ENCODE results near the gene ADAMTS2. TPM values are rescaled to one million over a fixed set of nuclear protein-coding genes. Genes with fewer than 3 reads are reported as not detected.

Gene ADAMTS2
- total RNA-seq, 2 experiments from 2014 or later = not detected

- intact Hi-C loops (cut with DNase I, micrococcal nuclease) = no loop called here
- ChIA-PET CTCF (no interaction called here), POLR2A (no interaction called here)
- no peak overlapping the region for H3K4me3 Mint-ChIP-seq
- no peaks in the 10 kb centered on the region for H3K9me3 Mint-ChIP-seq
- ATAC-seq (ENCODE audit: poor library complexity) (no peak), DNase-seq (no peak)
- no peak overlapping the region for H3K4me3 ChIP-seq (ENCODE audit: low read length)
- no peak overlapping the region for H3K27ac Mint-ChIP-seq
- TF ChIP-seq CTCF (IDR thresholded peaks at IDR 0.05) = no peak
- peaks cover 0 to 71% of the 10 kb centered on the region in 2 experiments for H3K9me3 ChIP-seq (ENCODE audit: control insufficient read depth in 1 of 2, insufficient read depth in 1 of 2, low read length in 2 of 2)
- H3K36me3 Mint-ChIP-seq (ENCODE audit: low read depth) = no peaks in the 10 kb centered on the region
- no peaks in the 10 kb centered on the region for H3K27me3 Mint-ChIP-seq
- no peaks in the 10 kb centered on the region for H3K36me3 ChIP-seq (ENCODE audit: insufficient read depth, low read length)
- H3K4me1 ChIP-seq (ENCODE audit: insufficient read depth, low read length) = no peaks in the 10 kb centered on the region
- no peaks in the 10 kb centered on the region for H3K4me1 Mint-ChIP-seq (ENCODE audit: low read depth)
- no peaks in the 10 kb centered on the region for H3K27me3 ChIP-seq (ENCODE audit: control insufficient read depth in 1 of 2, insufficient read depth in 2 of 2, low read length in 2 of 2)
- H3K27ac ChIP-seq (ENCODE audit: low read depth in 1 of 2, low read length in 2 of 2) = no peak overlapping the region
Measured at GRCh38 chr5:179126506-179126991, 218.7 kb downstream of the ADAMTS2 start.

- TF ChIP-seq CTCF (IDR thresholded peaks at IDR 0.05) = no peak
- Histone ChIP-seq H3K9me3 (ENCODE audit: control insufficient read depth in 1 of 2, insufficient read depth in 1 of 2, low read length in 2 of 2) (peaks cover 0 to 77% of the 10 kb centered on the region in 2 experiments), H3K36me3 (ENCODE audit: insufficient read depth, low read length) (no peaks in the 10 kb centered on the region), H3K4me1 (ENCODE audit: insufficient read depth, low read length) (no peaks in the 10 kb centered on the region), H3K27ac (ENCODE audit: low read depth in 1 of 2, low read length in 2 of 2) (no peak overlapping the region), H3K27me3 (ENCODE audit: control insufficient read depth in 1 of 2, insufficient read depth in 2 of 2, low read length in 2 of 2) (no peaks in the 10 kb centered on the region), H3K4me3 (ENCODE audit: low read length) (no peak overlapping the region)
- no peaks in the 10 kb centered on the region for H3K9me3 Mint-ChIP-seq
- no peak overlapping the region for H3K4me3 Mint-ChIP-seq
- intact Hi-C loops (cut with DNase I, micrococcal nuclease) = no loop called here
- DNase-seq (no peak), ATAC-seq (ENCODE audit: poor library complexity) (no peak)
- POLR2A ChIA-PET = no interaction called here
- no peak overlapping the region for H3K27ac Mint-ChIP-seq
- CTCF ChIA-PET = no interaction called here
- H3K4me1 Mint-ChIP-seq (ENCODE audit: low read depth) = no peaks in the 10 kb centered on the region
- no peaks in the 10 kb centered on the region for H3K36me3 Mint-ChIP-seq (ENCODE audit: low read depth)
- no peaks in the 10 kb centered on the region for H3K27me3 Mint-ChIP-seq
Measured at GRCh38 chr5:179125789-179126505, 219.3 kb downstream of the ADAMTS2 start.

DNA sequence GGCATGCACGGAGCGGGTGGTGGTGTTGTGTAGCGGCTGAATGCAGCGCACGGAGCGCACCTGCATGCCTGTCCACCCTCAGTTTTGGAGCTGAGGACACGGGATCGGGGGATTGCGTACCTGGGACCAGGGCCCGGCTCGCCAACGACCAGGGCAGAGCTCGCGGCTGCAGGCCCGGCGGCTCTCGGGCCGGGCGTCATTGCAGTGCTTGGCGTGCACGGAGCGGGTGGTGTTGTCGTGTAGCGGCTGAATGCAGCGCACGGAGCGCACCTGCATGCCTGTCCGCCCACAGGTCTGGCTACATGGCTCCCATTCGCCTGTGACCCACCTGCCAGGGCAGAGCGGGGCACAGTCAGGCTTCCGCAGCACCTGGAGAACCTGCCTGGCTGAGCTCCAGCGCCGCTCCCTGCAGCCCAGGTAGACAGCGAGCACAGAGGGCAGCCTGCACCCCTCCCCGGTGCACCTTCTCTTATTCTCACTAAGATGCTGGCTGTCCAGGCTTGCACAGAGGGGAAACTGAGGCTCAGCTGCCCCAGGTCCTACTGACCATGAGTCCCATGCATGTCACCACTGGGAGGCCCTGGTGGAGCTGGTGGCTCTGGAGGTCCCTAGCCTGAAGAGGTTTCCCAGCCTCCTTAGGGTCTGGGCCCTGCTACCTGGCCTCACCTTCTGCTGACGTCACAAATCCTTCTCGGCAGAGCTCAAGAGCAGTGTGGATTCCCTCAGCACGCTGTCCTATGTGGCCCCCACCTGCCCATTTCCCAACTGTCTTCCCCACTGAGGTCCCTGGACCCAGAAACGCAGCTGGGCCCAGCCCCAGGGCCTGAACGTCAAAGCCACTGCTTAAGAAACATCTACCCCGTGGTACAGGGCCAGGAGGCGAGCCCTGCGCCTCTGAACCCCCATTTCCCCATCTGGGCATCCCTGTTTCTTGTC is 220.1 kb downstream of the ADAMTS2 start:
- DNase-seq = no peak
- CTCF ChIA-PET = no interaction called here

More for the DNA sequence above, 220.1 kb downstream of the ADAMTS2 start:
- Mint-ChIP-seq H3K36me3 (ENCODE audit: low read depth) (no peaks in the 10 kb centered on the region), H3K27me3 (no peaks in the 10 kb centered on the region), H3K4me1 (ENCODE audit: low read depth) (no peaks in the 10 kb centered on the region), H3K4me3 (no peak overlapping the region), H3K27ac (no peak overlapping the region), H3K9me3 (no peaks in the 10 kb centered on the region)
- ATAC-seq (ENCODE audit: poor library complexity) = no peak
- no peaks in the 10 kb centered on the region for H3K4me1 ChIP-seq (ENCODE audit: insufficient read depth, low read length)
- intact Hi-C loops (cut with DNase I, micrococcal nuclease) = no loop called here
- no peak for TF ChIP-seq CTCF (IDR thresholded peaks at IDR 0.05)
- no peak overlapping the region for H3K27ac ChIP-seq (ENCODE audit: low read depth in 1 of 2, low read length in 2 of 2)
- H3K36me3 ChIP-seq (ENCODE audit: insufficient read depth, low read length) = no peaks in the 10 kb centered on the region
- H3K9me3 ChIP-seq (ENCODE audit: control insufficient read depth in 1 of 2, insufficient read depth in 1 of 2, low read length in 2 of 2) = peaks cover 0 to 82% of the 10 kb centered on the region in 2 experiments
- H3K27me3 ChIP-seq (ENCODE audit: control insufficient read depth in 1 of 2, insufficient read depth in 2 of 2, low read length in 2 of 2) = no peaks in the 10 kb centered on the region
- POLR2A ChIA-PET = no interaction called here
- no peak overlapping the region for H3K4me3 ChIP-seq (ENCODE audit: low read length)
